Measurements from ENCODE around the gene ENPP6.

Gene ENPP6

GRCh38 chr4:184096561-184097240 is 121.0 kb downstream of the ENPP6 start:
- Histone ChIP-seq H3K9me3 (ENCODE audit: control insufficient read depth, insufficient read depth, low read length) (no peaks in the 10 kb centered on the region), H3K4me1 (ENCODE audit: control insufficient read depth, insufficient read depth, low read length) (peaks cover 2% of the 10 kb centered on the region; the same call in 1 of the 2 replicates), H3K36me3 (ENCODE audit: control insufficient read depth, insufficient read depth, low read length) (no peaks in the 10 kb centered on the region), H3K27me3 (ENCODE audit: control insufficient read depth, insufficient read depth, low read length) (no peaks in the 10 kb centered on the region), H3K27ac (ENCODE audit: low read length) (no peak overlapping the region), H3K4me3 (ENCODE audit: low read length) (no peak overlapping the region)
- no CpG with 5 or more reads among the region's 13 CpGs for WGBS (ENCODE audit: insufficient coverage, insufficient read length)
- no peak for DNase-seq (ENCODE audit: low read depth, low spot score)

DNA sequence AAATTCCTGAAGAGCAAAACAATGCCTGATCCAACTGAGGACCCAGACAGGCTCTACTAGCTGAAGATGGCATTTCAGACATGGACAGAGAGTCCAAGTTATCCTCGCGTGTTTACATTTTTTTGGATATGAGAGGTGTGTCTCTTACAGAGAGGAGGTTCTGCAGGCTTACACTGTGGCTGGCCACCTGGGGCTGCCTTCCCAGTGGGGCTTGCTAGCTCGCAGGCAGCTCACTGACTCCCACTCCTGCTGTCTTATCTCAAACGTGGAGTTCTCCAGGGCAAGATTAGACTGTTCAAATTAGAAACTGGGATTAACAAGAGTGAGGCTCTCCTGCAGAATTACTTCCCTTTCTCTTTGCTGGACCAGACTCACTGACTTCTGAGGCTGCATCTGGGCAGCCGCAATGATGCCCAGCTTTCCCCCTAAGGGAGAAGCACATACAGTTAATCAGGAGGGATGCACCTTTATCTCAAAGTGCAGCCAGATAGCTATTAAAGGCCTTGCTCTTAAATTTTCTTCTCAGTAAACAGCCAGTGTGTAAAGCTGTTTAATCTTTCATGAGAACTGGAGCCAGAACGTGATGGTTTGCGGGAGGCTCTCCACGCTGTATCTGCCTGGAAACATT is 123.0 kb downstream of the ENPP6 start:
- no peaks in the 10 kb centered on the region for H3K9me3 ChIP-seq (ENCODE audit: control insufficient read depth, insufficient read depth, low read length)
- no peak overlapping the region for H3K27ac ChIP-seq (ENCODE audit: low read length)
- no peak overlapping the region for H3K4me3 ChIP-seq (ENCODE audit: low read length)
- no peaks in the 10 kb centered on the region for H3K27me3 ChIP-seq (ENCODE audit: control insufficient read depth, insufficient read depth, low read length)
- no peaks in the 10 kb centered on the region for H3K36me3 ChIP-seq (ENCODE audit: control insufficient read depth, insufficient read depth, low read length)
- peaks cover 2% of the 10 kb centered on the region; the same call in 1 of the 2 replicates for H3K4me1 ChIP-seq (ENCODE audit: control insufficient read depth, insufficient read depth, low read length)
- WGBS (ENCODE audit: insufficient coverage, insufficient read length), result no CpG with 5 or more reads among the region's 8 CpGs
- no peak for DNase-seq (ENCODE audit: low read depth, low spot score)

GRCh38 chr4:184091986-184092385 is 125.7 kb downstream of the ENPP6 start:
- Histone ChIP-seq H3K36me3 (ENCODE audit: control insufficient read depth, insufficient read depth, low read length) (no peaks in the 10 kb centered on the region), H3K27ac (ENCODE audit: low read length) (no peak overlapping the region), H3K4me3 (ENCODE audit: low read length) (no peak overlapping the region), H3K4me1 (ENCODE audit: control insufficient read depth, insufficient read depth, low read length) (no peaks in the 10 kb centered on the region; the same call in 1 of the 2 replicates), H3K27me3 (ENCODE audit: control insufficient read depth, insufficient read depth, low read length) (no peaks in the 10 kb centered on the region), H3K9me3 (ENCODE audit: control insufficient read depth, insufficient read depth, low read length) (no peaks in the 10 kb centered on the region)
- no peak for DNase-seq (ENCODE audit: low read depth, low spot score)
- no CpG with 5 or more reads among the region's 9 CpGs for WGBS (ENCODE audit: insufficient coverage, insufficient read length)

DNA sequence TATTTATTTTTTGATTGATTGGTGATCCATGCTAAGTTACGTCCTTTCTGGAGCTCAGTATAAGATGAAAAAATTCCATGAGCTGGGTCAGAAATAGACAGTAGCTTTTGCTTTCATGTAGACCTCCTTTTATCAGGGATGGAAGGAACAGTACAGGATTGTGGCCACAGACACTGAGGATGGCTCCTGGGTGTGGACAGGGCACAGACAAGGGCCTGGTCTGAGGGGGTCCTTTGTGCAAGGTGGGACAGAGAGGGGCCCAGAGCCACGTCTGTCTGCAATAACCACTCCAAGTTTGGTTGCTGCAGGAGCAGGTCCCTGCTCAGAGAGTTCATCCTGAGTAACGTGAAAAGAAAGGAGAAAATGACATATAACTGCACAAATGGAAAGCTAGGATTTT is 127.1 kb downstream of the ENPP6 start:
- Histone ChIP-seq H3K36me3 (ENCODE audit: control insufficient read depth, insufficient read depth, low read length) (no peaks in the 10 kb centered on the region), H3K27me3 (ENCODE audit: control insufficient read depth, insufficient read depth, low read length) (no peaks in the 10 kb centered on the region), H3K4me1 (ENCODE audit: control insufficient read depth, insufficient read depth, low read length) (no peaks in the 10 kb centered on the region), H3K4me3 (ENCODE audit: low read length) (no peak overlapping the region), H3K9me3 (ENCODE audit: control insufficient read depth, insufficient read depth, low read length) (no peaks in the 10 kb centered on the region), H3K27ac (ENCODE audit: low read length) (no peak overlapping the region)
- no CpG with 5 or more reads among the region's 3 CpGs for WGBS (ENCODE audit: insufficient coverage, insufficient read length)
- no peak for DNase-seq (ENCODE audit: low read depth, low spot score)

DNA sequence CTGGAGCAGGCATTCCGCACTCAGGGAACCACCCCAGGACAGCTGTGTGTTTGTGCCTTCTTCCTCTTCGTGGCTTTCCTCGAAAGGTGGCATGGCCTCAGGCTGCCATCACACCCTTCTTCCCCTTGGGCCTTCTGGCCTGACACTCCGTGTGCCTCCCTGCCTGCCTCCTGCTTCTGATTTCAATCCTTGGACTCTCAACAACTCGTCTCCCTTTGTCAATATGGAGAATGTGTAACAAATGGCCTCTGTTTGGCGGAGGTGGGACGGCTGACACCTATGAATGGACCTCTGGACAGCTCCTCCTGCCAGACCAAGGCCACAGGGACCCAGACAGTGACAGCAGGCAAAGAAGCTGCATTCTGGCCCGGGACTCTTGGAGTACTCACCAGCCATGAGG is 137.0 kb downstream of the ENPP6 start:
- H3K36me3 ChIP-seq (ENCODE audit: control insufficient read depth, insufficient read depth, low read length), result no peaks in the 10 kb centered on the region
- no peaks in the 10 kb centered on the region for H3K27me3 ChIP-seq (ENCODE audit: control insufficient read depth, insufficient read depth, low read length)
- H3K9me3 ChIP-seq (ENCODE audit: control insufficient read depth, insufficient read depth, low read length), result no peaks in the 10 kb centered on the region
- DNase-seq (ENCODE audit: low read depth, low spot score), result no peak
- no CpG with 5 or more reads among the region's 8 CpGs for WGBS (ENCODE audit: insufficient coverage, insufficient read length)
- H3K27ac ChIP-seq (ENCODE audit: low read length), result no peak overlapping the region
- H3K4me1 ChIP-seq (ENCODE audit: control insufficient read depth, insufficient read depth, low read length), result no peaks in the 10 kb centered on the region
- H3K4me3 ChIP-seq (ENCODE audit: low read length), result no peak overlapping the region

DNA sequence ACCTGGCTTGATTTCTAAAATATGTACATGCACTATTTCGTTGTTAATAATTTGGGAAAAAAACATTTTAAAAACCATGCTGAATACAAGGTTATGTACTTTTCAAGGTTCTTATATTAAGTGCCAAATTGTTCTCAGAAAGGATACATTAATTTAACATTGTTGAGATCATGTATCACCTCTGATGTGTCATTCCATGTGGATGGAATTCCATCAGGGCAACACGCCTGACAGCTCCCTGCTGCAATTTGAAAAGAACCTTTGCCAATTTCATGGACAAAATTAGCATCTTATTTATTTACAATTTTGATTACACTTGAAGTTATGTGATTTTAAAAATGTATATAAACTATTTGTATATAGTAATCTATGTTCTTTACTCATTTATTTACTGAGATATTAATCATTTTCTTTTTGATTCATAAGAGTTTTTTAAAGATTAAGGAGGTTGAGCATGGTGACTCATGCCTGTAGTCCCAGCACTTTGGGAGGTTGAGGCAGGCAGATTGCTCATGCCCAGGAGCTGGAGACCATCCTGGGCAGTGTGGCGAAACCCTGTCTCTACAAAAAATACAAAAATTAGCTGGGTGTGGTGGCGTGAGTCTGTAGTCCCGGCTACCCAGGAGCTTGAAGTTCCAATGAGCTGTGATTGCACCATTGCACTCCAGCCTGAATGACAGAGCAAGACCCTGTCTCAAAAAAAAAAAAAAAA is 142.8 kb downstream of the ENPP6 start:
- no peaks in the 10 kb centered on the region for H3K27me3 ChIP-seq (ENCODE audit: control insufficient read depth, insufficient read depth, low read length)
- DNase-seq (ENCODE audit: low read depth, low spot score), result no peak
- H3K27ac ChIP-seq (ENCODE audit: low read length), result no peak overlapping the region
- no peak overlapping the region for H3K4me3 ChIP-seq (ENCODE audit: low read length)
- no peaks in the 10 kb centered on the region for H3K4me1 ChIP-seq (ENCODE audit: control insufficient read depth, insufficient read depth, low read length)
- WGBS (ENCODE audit: insufficient coverage, insufficient read length), result no CpG with 5 or more reads among the region's 5 CpGs
- H3K36me3 ChIP-seq (ENCODE audit: control insufficient read depth, insufficient read depth, low read length), result no peaks in the 10 kb centered on the region
- no peaks in the 10 kb centered on the region; the same call in 1 of the 2 replicates for H3K9me3 ChIP-seq (ENCODE audit: control insufficient read depth, insufficient read depth, low read length)

DNA sequence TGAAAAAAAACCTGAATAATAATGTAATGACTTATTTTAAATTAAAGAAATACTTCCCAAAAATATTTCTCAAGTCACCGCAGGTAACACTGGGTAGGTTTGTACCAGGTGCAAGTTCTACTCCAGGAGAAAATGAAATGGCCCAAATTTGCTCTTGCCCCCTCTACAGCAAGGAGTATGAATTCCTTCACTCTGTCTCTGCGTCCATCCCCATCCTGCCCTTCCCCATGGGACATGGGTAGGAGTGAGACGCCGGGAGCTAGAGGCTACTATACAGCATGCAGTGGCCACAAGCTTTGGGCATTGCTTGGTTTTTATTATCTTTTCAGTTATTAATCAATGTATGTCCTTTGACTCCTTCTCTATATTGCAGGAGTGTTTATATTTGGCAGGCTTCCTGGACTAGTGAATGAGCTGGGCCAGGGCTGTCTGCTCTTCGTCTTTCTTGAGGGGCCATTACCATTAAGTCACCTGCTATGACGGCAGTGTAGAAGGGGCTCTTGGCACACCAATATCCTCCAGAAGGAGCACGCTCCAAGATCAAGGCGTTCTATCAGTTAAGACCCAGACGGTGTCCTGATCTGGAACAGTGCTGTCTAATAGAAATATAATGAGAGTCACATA is 149.6 kb downstream of the ENPP6 start:
- Histone ChIP-seq H3K36me3 (ENCODE audit: control insufficient read depth, insufficient read depth, low read length) (no peaks in the 10 kb centered on the region), H3K9me3 (ENCODE audit: control insufficient read depth, insufficient read depth, low read length) (no peaks in the 10 kb centered on the region; the same call in 1 of the 2 replicates), H3K4me1 (ENCODE audit: control insufficient read depth, insufficient read depth, low read length) (no peaks in the 10 kb centered on the region), H3K27me3 (ENCODE audit: control insufficient read depth, insufficient read depth, low read length) (no peaks in the 10 kb centered on the region), H3K27ac (ENCODE audit: low read length) (no peak overlapping the region), H3K4me3 (ENCODE audit: low read length) (no peak overlapping the region)
- no peak for DNase-seq (ENCODE audit: low read depth, low spot score)
- no CpG with 5 or more reads among the region's 9 CpGs for WGBS (ENCODE audit: insufficient coverage, insufficient read length)

- no peaks in the 10 kb centered on the region for H3K36me3 ChIP-seq (ENCODE audit: control insufficient read depth, insufficient read depth, low read length)
- H3K27ac ChIP-seq (ENCODE audit: low read length), result no peak overlapping the region
- H3K9me3 ChIP-seq (ENCODE audit: control insufficient read depth, insufficient read depth, low read length), result no peaks in the 10 kb centered on the region
- no peaks in the 10 kb centered on the region for H3K4me1 ChIP-seq (ENCODE audit: control insufficient read depth, insufficient read depth, low read length)
- DNase-seq (ENCODE audit: low read depth, low spot score), result no peak
- no peaks in the 10 kb centered on the region for H3K27me3 ChIP-seq (ENCODE audit: control insufficient read depth, insufficient read depth, low read length)
- WGBS (ENCODE audit: insufficient coverage, insufficient read length), result no CpG with 5 or more reads among the region's 9 CpGs
- no peak overlapping the region for H3K4me3 ChIP-seq (ENCODE audit: low read length)
Measured at GRCh38 chr4:184066584-184067300, 150.9 kb downstream of the ENPP6 start.

DNA sequence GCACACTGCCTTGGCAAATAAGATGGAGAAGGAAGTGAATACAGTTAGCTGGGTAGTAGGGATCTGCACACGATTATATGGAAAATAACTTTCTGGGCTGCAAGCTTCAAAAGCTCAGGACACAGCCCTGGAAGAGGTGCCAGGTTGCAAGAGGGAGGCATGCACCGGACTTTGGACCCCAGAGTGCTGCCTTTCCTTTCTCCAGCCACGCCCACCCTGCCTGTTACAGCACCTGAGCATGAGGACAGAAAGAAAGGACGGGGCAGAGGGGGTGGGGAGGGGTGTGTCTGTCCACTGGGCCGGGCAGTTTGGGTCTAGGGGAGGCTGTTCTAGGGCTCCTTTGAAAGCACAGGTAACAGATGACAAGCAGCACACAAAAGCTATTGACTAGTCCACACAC is 152.8 kb downstream of the ENPP6 start:
- DNase-seq (ENCODE audit: low read depth, low spot score), result no peak
- Histone ChIP-seq H3K27ac (ENCODE audit: low read length) (no peak overlapping the region), H3K36me3 (ENCODE audit: control insufficient read depth, insufficient read depth, low read length) (no peaks in the 10 kb centered on the region), H3K27me3 (ENCODE audit: control insufficient read depth, insufficient read depth, low read length) (no peaks in the 10 kb centered on the region), H3K4me1 (ENCODE audit: control insufficient read depth, insufficient read depth, low read length) (no peaks in the 10 kb centered on the region), H3K4me3 (ENCODE audit: low read length) (no peak overlapping the region), H3K9me3 (ENCODE audit: control insufficient read depth, insufficient read depth, low read length) (no peaks in the 10 kb centered on the region)
- WGBS (ENCODE audit: insufficient coverage, insufficient read length), result no CpG with 5 or more reads among the region's 5 CpGs

DNA sequence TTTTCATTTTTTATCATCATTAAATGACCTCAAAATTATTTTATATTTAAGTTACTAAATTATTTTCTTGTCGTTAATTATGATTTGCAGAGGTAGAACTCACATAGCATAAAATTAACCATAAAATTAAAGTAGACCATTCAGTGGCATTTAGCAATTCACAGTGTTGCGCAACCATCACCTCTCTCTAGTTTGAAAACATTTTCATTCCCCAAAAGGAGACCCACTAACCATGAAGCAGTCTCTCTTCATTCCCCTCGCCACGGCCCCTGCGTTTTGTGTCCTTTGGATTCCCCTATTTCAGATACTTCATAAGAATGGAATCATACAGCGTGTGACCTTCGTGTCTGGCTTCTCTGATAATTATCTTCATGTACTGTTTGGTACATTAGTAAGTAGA is 154.9 kb downstream of the ENPP6 start:
- Histone ChIP-seq H3K36me3 (ENCODE audit: control insufficient read depth, insufficient read depth, low read length) (no peaks in the 10 kb centered on the region), H3K4me1 (ENCODE audit: control insufficient read depth, insufficient read depth, low read length) (no peaks in the 10 kb centered on the region), H3K4me3 (ENCODE audit: low read length) (no peak overlapping the region), H3K27ac (ENCODE audit: low read length) (no peak overlapping the region), H3K9me3 (ENCODE audit: control insufficient read depth, insufficient read depth, low read length) (no peaks in the 10 kb centered on the region), H3K27me3 (ENCODE audit: control insufficient read depth, insufficient read depth, low read length) (no peaks in the 10 kb centered on the region)
- WGBS (ENCODE audit: insufficient coverage, insufficient read length), result no CpG with 5 or more reads among the region's 7 CpGs
- DNase-seq (ENCODE audit: low read depth, low spot score), result no peak

All from iPS DF 6.9 (cell line).